Measurements from ENCODE around the gene DHRSX. TPM values are rescaled to one million over a fixed set of nuclear protein-coding genes. Genes with fewer than 3 reads are reported as not detected.

DHRSX gene
- total RNA-seq, 4 donors from 2014 or later = 19.9 to 36.5 (median 24.2) TPM

- DNase-seq = no peak
- Histone ChIP-seq H3K36me3 (no peaks in the 10 kb centered on the region), H3K4me3 (replicated peaks in 1 of 3) (no peak overlapping the region), H3K27me3 (no peaks in the 10 kb centered on the region), H3K9me3 (no peaks in the 10 kb centered on the region), H3K4me1 (no peaks in the 10 kb centered on the region), H3K27ac (no peak overlapping the region)
- intact Hi-C loops (cut with DNase I) = no loop called here
- TF ChIP-seq CTCF (IDR thresholded peaks at IDR 0.05) (no peak), POLR2A (IDR thresholded peaks at IDR 0.05) (no peak)
- WGBS, 2 donors = 89 to 95% methylated on average over 7 to 8 of the region's 8 CpGs
Observed at GRCh38 chrX:2439613-2440012, 61.2 kb downstream of the DHRSX start.

- no peak overlapping the region for H3K4me3 ChIP-seq (replicated peaks in 1 of 3)
- no peaks in the 10 kb centered on the region for H3K4me1 ChIP-seq
Observed at GRCh38 chrX:2435465-2435864, 65.3 kb downstream of the DHRSX start.

DNA sequence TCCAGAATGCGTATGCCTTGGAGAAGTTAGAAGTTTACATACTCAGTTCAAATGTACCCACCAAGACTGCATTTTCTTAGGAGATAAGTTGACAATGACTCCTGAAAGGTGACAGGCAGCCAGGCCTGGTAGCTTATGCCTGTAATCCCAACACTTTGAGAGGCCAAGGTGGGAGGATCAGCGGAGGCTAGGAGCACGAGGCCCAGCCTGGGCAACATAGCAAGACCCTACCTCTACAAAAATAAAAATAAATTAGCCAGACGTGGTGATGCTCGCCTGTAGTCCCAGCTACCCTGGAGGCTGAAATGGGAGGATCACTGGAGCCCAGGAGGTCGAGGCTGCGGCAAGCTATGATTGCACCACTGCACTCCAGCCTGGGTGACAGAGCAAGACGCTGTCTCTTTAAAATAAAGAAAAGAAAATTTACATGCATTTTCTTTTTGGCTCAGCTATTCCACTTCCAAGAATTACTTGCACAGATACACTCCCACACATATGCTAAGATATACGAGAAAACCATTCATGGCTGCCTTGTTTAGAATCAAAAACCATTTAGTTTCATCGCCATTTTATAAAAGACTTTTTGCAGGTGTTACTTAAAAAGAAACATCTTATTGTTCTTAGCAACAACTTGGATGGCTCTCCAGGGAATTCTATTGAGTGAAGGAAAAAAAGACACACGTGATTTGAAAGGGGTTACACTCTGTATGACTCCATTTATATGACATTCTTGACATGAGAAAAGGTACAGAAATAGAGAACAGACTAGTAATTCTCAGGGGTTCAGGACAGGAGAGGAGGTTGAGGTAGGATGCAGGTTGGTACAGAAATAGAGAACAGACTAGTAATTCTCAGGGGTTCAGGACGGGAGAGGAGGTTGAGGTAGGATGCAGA lies 66.3 kb downstream of the DHRSX start:
- intact Hi-C loops (cut with DNase I) = no loop called here
- WGBS, 2 donors = 87 to 89% methylated on average over 12 of the region's 12 CpGs
- DNase-seq = no peak
- no peak overlapping the region for H3K27ac ChIP-seq
- no peaks in the 10 kb centered on the region for H3K36me3 ChIP-seq
- H3K4me3 ChIP-seq (replicated peaks in 1 of 3) = no peak overlapping the region
- no peaks in the 10 kb centered on the region for H3K9me3 ChIP-seq
- H3K27me3 ChIP-seq = no peaks in the 10 kb centered on the region
- TF ChIP-seq POLR2A (IDR thresholded peaks at IDR 0.05) (no peak), CTCF (IDR thresholded peaks at IDR 0.05) (no peak)
- no peaks in the 10 kb centered on the region for H3K4me1 ChIP-seq

More at GRCh38 chrX:2435465-2435864, 65.3 kb downstream of the DHRSX start:
- DNase-seq = no peak
- Histone ChIP-seq H3K27ac (no peak overlapping the region), H3K36me3 (no peaks in the 10 kb centered on the region), H3K9me3 (no peaks in the 10 kb centered on the region), H3K27me3 (no peaks in the 10 kb centered on the region)
- intact Hi-C loops (cut with DNase I) = no loop called here
- WGBS, 2 donors = 99 to 100% methylated on average over 2 of the region's 2 CpGs
- no peak for TF ChIP-seq POLR2A (IDR thresholded peaks at IDR 0.05)
- no peak for TF ChIP-seq CTCF (IDR thresholded peaks at IDR 0.05)

DNA sequence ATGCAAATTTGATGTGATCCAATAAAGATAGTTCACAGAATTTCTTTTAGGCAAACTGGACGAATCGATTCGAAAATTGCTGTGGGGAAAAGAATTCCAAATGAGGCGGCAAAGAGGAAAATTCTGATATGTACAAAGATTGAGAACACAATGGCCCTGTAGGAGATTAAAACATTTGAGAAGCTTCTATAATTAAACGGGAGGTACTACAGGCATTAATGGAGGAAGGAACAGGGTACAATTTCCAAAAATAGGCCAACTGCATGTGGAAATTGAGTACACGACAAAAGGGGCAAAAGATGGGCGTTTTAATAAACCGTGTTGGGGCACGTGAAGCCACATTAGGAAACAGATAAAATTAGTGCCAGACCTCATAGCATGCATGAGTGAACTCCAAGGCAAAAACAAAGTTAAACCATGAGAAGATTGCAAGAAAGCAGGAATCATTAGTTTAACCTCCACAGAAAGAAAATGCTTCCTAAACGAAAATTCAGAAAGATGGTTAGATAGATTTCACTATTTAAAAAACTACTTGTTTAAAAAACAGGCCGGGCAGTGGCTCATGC lies 68.4 kb downstream of the DHRSX start:
- Histone ChIP-seq H3K4me1 (no peaks in the 10 kb centered on the region), H3K27ac (no peak overlapping the region), H3K27me3 (no peaks in the 10 kb centered on the region), H3K36me3 (no peaks in the 10 kb centered on the region), H3K9me3 (no peaks in the 10 kb centered on the region), H3K4me3 (replicated peaks in 1 of 3) (no peak overlapping the region)
- WGBS, 2 donors = 85 to 86% methylated on average over 11 of the region's 11 CpGs
- intact Hi-C loops (cut with DNase I) = no loop called here
- DNase-seq = no peak
- no peak for TF ChIP-seq POLR2A (IDR thresholded peaks at IDR 0.05)
- no peak for TF ChIP-seq CTCF (IDR thresholded peaks at IDR 0.05)

- Histone ChIP-seq H3K9me3 (no peaks in the 10 kb centered on the region), H3K27ac (no peak overlapping the region), H3K27me3 (no peaks in the 10 kb centered on the region), H3K36me3 (no peaks in the 10 kb centered on the region), H3K4me3 (replicated peaks in 1 of 3) (no peak overlapping the region), H3K4me1 (no peaks in the 10 kb centered on the region)
- intact Hi-C loops (cut with DNase I) = no loop called here
- TF ChIP-seq CTCF (IDR thresholded peaks at IDR 0.05) (no peak), POLR2A (IDR thresholded peaks at IDR 0.05) (no peak)
- no peak for DNase-seq
- 88 to 91% methylated on average over 12 to 13 of the region's 13 CpGs for WGBS, 2 donors
Observed at GRCh38 chrX:2430265-2430825, 70.4 kb downstream of the DHRSX start.

Measured in thyroid gland (tissue), 4 donors.